ENCODE data around the gene LRRC61.

- TF ChIP-seq, protein P1, sequence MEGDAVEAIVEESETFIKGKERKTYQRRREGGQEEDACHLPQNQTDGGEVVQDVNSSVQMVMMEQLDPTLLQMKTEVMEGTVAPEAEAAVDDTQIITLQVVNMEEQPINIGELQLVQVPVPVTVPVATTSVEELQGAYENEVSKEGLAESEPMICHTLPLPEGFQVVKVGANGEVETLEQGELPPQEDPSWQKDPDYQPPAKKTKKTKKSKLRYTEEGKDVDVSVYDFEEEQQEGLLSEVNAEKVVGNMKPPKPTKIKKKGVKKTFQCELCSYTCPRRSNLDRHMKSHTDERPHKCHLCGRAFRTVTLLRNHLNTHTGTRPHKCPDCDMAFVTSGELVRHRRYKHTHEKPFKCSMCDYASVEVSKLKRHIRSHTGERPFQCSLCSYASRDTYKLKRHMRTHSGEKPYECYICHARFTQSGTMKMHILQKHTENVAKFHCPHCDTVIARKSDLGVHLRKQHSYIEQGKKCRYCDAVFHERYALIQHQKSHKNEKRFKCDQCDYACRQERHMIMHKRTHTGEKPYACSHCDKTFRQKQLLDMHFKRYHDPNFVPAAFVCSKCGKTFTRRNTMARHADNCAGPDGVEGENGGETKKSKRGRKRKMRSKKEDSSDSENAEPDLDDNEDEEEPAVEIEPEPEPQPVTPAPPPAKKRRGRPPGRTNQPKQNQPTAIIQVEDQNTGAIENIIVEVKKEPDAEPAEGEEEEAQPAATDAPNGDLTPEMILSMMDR (IDR thresholded peaks at IDR 0.05 in 8 of 11, conservative IDR thresholded peaks at IDR 0.05 in 3 of 11), result peak in 9 of 11 experiments; percentile 18 to 75 (median 59)
- no peak for TF ChIP-seq POLR2A (IDR thresholded peaks at IDR 0.05)
These were observed 33.2 kb downstream of the LRRC61 start for GRCh38 chr7:150356265-150356897.
